OCI-LY1 (cell line): ENCODE results near the gene KRCC1.
A peak's percentile ranks its signal among the peaks of the same experiment; 100 is the strongest.
"Not testable (repeated sequence)": the region's sequence is repeated elsewhere in the genome, so short reads cannot be mapped to it uniquely, and the experiment has no call there.

ENCODE experiments used
- H2AFZ ChIP-seq: fragments of 200-600 bp; sonication (generic), shearing (Covaris generic); 2 replicates; pipeline ENCODE4 v1.6.0; 2014; ENCODE audit warnings: antibody characterized with exemption, mild to moderate bottlenecking, low read length
- H3F3A ChIP-seq: fragments of 200-600 bp; sonication (generic), shearing (Covaris generic); 2 replicates; pipeline ENCODE4 v1.6.0; 2014; ENCODE audit warnings: mild to moderate bottlenecking, antibody characterized with exemption, low read length, moderate library complexity; ENCODE audit not compliant: insufficient read depth
- H3K27ac ChIP-seq: fragments of 200-600 bp; sonication (generic); 2 replicates; pipeline ENCODE4 v1.5.1; 2014; ENCODE audit warnings: low read length, mixed run types, mild to moderate bottlenecking, low read depth; ENCODE audit not compliant: poor library complexity, severe bottlenecking
- H3K27me3 ChIP-seq: fragments of 200-600 bp; sonication (generic); 2 replicates; pipeline ENCODE4 v1.6.0; 2014; ENCODE audit warnings: antibody characterized with exemption, mild to moderate bottlenecking, low read length, moderate library complexity; ENCODE audit not compliant: insufficient read depth
- H3K36me3 ChIP-seq: fragments of 200-600 bp; sonication (generic); 2 replicates; pipeline ENCODE4 v1.6.1; 2014; ENCODE audit warnings: mild to moderate bottlenecking, antibody characterized with exemption, low read length, moderate library complexity, mixed read lengths; ENCODE audit not compliant: insufficient read depth
- H3K4me1 ChIP-seq: fragments of 200-600 bp; sonication (generic); 2 replicates; pipeline ENCODE4 v1.5.1; 2014; ENCODE audit warnings: mild to moderate bottlenecking, low read length, moderate library complexity; ENCODE audit not compliant: insufficient read depth, severe bottlenecking
- H3K4me2 ChIP-seq: fragments of 200-600 bp; sonication (generic), shearing (Covaris generic); 2 replicates; pipeline ENCODE4 v1.6.1; 2014; ENCODE audit warnings: low read length
- H3K4me3 ChIP-seq: fragments of 200-600 bp; sonication (generic); 2 replicates; pipeline ENCODE4 v1.5.1; 2014; ENCODE audit warnings: low read length, low read depth, mild to moderate bottlenecking, mixed read lengths; ENCODE audit not compliant: poor library complexity, severe bottlenecking
- H3K79me2 ChIP-seq: fragments of 200-600 bp; shearing (Covaris generic); 2 replicates; pipeline ENCODE4 v1.6.1; 2016; ENCODE audit warnings: mixed run types, low read length, mixed read lengths; ENCODE audit not compliant: insufficient read depth
- H3K9ac ChIP-seq: fragments of 200-600 bp; sonication (generic), shearing (Covaris generic); 2 replicates; pipeline ENCODE4 v1.6.1; 2014; ENCODE audit warnings: mild to moderate bottlenecking, low read length, mixed read lengths
- H3K9me2 ChIP-seq: fragments of 200-600 bp; sonication (generic), shearing (Covaris generic); 2 replicates; pipeline ENCODE4 v1.6.1; 2014; ENCODE audit warnings: low read depth, mild to moderate bottlenecking, low read length, mixed read lengths
- H3K9me3 ChIP-seq: fragments of 200-600 bp; shearing (Covaris generic); 2 replicates; pipeline ENCODE4 v1.6.1; 2014; ENCODE audit warnings: low read length, mixed read lengths
- H4K20me1 ChIP-seq: fragments of 200-600 bp; sonication (generic), shearing (Covaris generic); 2 replicates; pipeline ENCODE4 v1.6.0; 2016; ENCODE audit warnings: mild to moderate bottlenecking, low read length; ENCODE audit not compliant: insufficient read depth
- EZH2 ChIP-seq: fragments of 200-600 bp; sonication (generic), shearing (Covaris generic); IDR thresholded peaks from 2 replicates; pipeline ENCODE4 v1.8.0; 2017; ENCODE audit warnings: borderline replicate concordance, mixed run types, mild to moderate bottlenecking, antibody characterized with exemption, low read length, moderate library complexity, mixed read lengths
- TF ChIP-seq, protein P1 (sequence below): fragments of 200-600 bp; sonication (generic), shearing (Covaris generic); IDR thresholded peaks from 2 replicates; pipeline ENCODE4 v1.5.1; 2017; ENCODE audit warnings: mild to moderate bottlenecking, antibody characterized with exemption, low read length, moderate library complexity, mixed read lengths

KRCC1 gene

DNA sequence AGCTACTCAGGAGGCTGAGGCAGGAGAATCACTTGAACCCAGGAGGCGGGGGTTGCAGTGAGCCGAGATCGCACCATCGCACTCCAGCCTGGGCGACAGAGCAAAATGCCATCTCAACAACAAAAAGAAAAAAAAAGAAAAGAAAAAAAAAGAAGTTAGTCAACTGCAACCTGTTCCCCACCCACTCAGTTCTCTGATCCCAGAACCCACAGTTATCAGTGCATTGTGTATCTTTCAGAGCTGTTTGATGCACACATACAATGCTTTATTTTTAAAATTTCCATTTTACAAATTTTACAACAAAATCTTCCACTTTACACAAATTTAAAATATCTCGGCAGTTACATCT, 53.2 kb downstream of the KRCC1 start:
- no peaks in the 10 kb centered on the region for H3K9me3 ChIP-seq
- no peaks in the 10 kb centered on the region for H3K27me3 ChIP-seq
- H3K4me3 ChIP-seq = no peak overlapping the region
- H4K20me1 ChIP-seq = no peaks in the 10 kb centered on the region
- H3K79me2 ChIP-seq = no peaks in the 10 kb centered on the region
- H3K27ac ChIP-seq = no peak overlapping the region
- no peak overlapping the region for H3K9ac ChIP-seq
- H3F3A ChIP-seq = no peaks in the 10 kb centered on the region
- H2AFZ ChIP-seq = no peak overlapping the region
- peaks cover 9% of the 10 kb centered on the region for H3K4me1 ChIP-seq
- no peaks in the 10 kb centered on the region for H3K36me3 ChIP-seq
- no peak overlapping the region for H3K4me2 ChIP-seq
- TF ChIP-seq, protein P1, sequence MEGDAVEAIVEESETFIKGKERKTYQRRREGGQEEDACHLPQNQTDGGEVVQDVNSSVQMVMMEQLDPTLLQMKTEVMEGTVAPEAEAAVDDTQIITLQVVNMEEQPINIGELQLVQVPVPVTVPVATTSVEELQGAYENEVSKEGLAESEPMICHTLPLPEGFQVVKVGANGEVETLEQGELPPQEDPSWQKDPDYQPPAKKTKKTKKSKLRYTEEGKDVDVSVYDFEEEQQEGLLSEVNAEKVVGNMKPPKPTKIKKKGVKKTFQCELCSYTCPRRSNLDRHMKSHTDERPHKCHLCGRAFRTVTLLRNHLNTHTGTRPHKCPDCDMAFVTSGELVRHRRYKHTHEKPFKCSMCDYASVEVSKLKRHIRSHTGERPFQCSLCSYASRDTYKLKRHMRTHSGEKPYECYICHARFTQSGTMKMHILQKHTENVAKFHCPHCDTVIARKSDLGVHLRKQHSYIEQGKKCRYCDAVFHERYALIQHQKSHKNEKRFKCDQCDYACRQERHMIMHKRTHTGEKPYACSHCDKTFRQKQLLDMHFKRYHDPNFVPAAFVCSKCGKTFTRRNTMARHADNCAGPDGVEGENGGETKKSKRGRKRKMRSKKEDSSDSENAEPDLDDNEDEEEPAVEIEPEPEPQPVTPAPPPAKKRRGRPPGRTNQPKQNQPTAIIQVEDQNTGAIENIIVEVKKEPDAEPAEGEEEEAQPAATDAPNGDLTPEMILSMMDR = no peak
- TF ChIP-seq EZH2 = no peak
- no peaks in the 10 kb centered on the region for H3K9me2 ChIP-seq

DNA sequence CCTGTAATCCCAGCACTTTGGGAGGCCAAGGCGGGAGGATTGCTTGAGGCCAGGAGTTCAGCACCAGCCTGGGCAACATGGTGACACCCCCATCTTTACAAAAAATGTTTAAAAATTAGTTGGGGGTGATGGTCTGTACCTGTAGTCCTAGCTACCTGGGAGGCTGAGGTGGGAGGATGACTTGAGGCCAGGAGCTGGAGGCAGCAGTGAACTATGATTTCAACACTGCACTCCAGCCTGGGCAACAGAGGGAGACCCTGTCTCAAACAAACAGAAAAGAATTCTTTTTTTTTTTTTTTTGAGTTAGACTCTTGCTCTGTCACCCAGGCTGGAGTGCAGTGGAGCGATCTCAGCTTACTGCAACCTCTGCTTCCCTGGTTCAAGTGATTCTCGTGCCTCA, 55.1 kb downstream of the KRCC1 start:
- H3K9me2 ChIP-seq, H3K9me3 ChIP-seq, H3K4me3 ChIP-seq, H3F3A ChIP-seq, H4K20me1 ChIP-seq, H3K79me2 ChIP-seq, H3K27me3 ChIP-seq, H3K27ac ChIP-seq, H3K4me2 ChIP-seq, H2AFZ ChIP-seq, H3K9ac ChIP-seq, H3K36me3 ChIP-seq: not testable (repeated sequence)
- peaks cover 15% of the 10 kb centered on the region for H3K4me1 ChIP-seq

DNA sequence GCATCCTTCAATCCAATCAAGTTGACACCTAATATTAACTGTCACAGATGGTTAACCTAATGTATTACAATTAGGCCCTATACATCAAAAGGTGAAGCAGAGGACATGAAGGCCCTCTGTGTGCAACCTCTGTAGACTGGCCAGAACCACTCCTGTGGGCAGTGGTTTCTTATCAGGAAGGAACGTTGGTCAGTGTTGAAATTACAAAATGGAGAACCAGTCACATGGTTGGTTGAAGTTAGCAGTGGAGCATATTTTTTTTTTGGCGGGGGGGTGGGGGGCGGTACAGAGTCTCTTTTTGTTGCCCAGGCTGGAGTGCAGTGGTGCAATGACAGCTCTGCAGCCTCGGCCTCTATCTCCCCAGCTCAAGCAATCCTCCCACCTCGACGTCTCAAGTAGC, 59.0 kb downstream of the KRCC1 start:
- H3K79me2 ChIP-seq = no peaks in the 10 kb centered on the region
- no peaks in the 10 kb centered on the region for H3K9me3 ChIP-seq
- no peak overlapping the region for H3K9ac ChIP-seq
- H3K27ac ChIP-seq = no peak overlapping the region
- H3K4me3 ChIP-seq = no peak overlapping the region
- no peaks in the 10 kb centered on the region for H3K27me3 ChIP-seq
- H3K4me1 ChIP-seq = peaks cover 22% of the 10 kb centered on the region
- no peak for TF ChIP-seq EZH2
- TF ChIP-seq, protein P1 = no peak
- H2AFZ ChIP-seq = no peak overlapping the region
- H3F3A ChIP-seq = no peaks in the 10 kb centered on the region
- no peaks in the 10 kb centered on the region for H3K9me2 ChIP-seq
- no peak overlapping the region for H3K4me2 ChIP-seq
- no peaks in the 10 kb centered on the region for H3K36me3 ChIP-seq
- no peaks in the 10 kb centered on the region for H4K20me1 ChIP-seq

DNA sequence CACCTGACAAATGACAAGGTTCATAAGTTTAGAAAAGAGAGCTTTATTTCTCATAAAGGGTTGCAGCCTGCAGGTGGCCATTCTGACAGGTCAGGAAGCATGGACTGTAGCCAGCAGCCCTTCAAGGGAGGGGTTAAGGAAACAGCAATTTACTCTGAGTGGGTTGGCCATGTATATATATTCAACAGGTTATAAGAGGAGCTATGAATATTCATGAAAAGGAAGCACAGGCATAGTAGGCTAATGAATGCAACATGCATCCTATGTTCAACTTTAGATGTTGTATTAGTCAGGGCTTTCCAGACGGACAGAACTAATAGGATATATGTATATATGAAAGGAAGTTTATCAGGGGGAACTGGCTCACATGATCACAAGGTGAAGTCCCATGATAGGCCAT, 59.8 kb downstream of the KRCC1 start:
- H3K27ac ChIP-seq = no peak overlapping the region
- H3K9me3 ChIP-seq = no peaks in the 10 kb centered on the region
- H3K9me2 ChIP-seq = no peaks in the 10 kb centered on the region
- H3K27me3 ChIP-seq = no peaks in the 10 kb centered on the region
- no peak overlapping the region for H2AFZ ChIP-seq
- H3K36me3 ChIP-seq = no peaks in the 10 kb centered on the region
- H3K4me1 ChIP-seq = peaks cover 18% of the 10 kb centered on the region
- H4K20me1 ChIP-seq = no peaks in the 10 kb centered on the region
- H3K9ac ChIP-seq = no peak overlapping the region
- TF ChIP-seq, protein P1 = no peak
- no peaks in the 10 kb centered on the region for H3F3A ChIP-seq
- H3K4me2 ChIP-seq = no peak overlapping the region
- no peaks in the 10 kb centered on the region for H3K79me2 ChIP-seq
- H3K4me3 ChIP-seq = no peak overlapping the region

DNA sequence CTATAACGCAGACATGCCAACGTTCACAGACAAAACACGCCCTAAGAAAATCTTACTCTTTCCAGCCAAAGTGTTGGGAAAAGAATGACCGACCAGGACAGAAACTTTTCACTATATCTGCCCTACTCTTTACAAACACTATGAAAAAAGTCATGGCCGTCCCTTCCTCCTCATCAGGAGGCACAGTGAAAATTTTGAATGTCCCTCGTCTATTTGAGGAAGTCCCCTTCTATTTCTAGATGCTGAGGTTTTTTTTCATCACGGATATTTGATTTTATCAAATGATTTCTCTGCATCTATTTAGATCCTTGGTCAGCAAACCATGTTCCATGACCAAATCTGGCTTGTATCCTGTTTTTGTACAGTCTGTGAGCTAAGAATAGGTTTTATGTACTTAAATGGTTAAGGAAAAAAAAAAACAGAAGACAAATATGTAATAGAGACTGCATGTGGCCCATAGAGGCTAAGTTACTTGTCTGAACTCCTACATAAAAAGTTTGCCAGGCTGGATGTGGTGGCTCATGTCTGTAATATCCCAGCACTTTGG, 61.2 kb downstream of the KRCC1 start:
- H2AFZ ChIP-seq, H3F3A ChIP-seq, H3K79me2 ChIP-seq, H3K9me3 ChIP-seq, H3K4me3 ChIP-seq, H3K9ac ChIP-seq, H3K36me3 ChIP-seq, H3K27me3 ChIP-seq, H4K20me1 ChIP-seq, H3K9me2 ChIP-seq, H3K4me2 ChIP-seq: not testable (repeated sequence)
- Histone ChIP-seq H3K4me1 (peaks cover 18% of the 10 kb centered on the region), H3K27ac (peak overlapping the region; percentile 63)

DNA sequence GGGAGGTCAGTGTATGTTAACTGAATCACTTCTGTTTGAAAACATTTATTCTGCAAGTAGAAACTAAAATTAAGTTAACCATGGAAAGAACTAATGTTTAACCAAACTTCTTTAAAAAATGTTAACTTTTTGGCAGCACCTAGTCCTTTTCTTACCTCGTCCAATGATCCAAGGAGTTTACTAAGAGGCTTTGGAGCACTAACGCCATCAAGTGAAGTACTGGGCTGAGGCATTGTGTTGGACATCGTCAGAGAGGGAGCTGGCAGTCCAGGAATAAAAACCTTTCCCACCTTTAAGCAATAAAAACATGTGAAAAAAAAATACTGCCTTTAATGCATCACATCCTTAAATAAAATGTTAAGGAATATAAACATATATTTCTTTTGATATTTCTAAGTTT, 63.0 kb downstream of the KRCC1 start:
- H3K36me3 ChIP-seq, H3K79me2 ChIP-seq, H3K27me3 ChIP-seq, H3K4me2 ChIP-seq, H3K27ac ChIP-seq, H3K9me3 ChIP-seq, H3K9me2 ChIP-seq, H3K9ac ChIP-seq, H3F3A ChIP-seq, H2AFZ ChIP-seq, H4K20me1 ChIP-seq, H3K4me3 ChIP-seq: not testable (repeated sequence)
- H3K4me1 ChIP-seq = peaks cover 18% of the 10 kb centered on the region
